HCT116 (cell line): ENCODE data around the gene ATG14.

Experiments
- ATF3 ChIP-seq: IDR thresholded peaks from 2 replicates; pipeline ENCODE4 v1.6.1; 2012
- CBX3 ChIP-seq: IDR thresholded peaks from 2 replicates; pipeline ENCODE4 v1.6.1; 2012; ENCODE audit warnings: low read depth
- CTCF ChIP-seq, 3 experiments: fragments of 200-600 bp in 1 of 3; sonication (generic) in 1 of 3; IDR thresholded peaks in 2 of 3; conservative IDR thresholded peaks in 1 of 3; 2 replicates each; pipeline ENCODE4 v1.5.1; 2012 to 2017; ENCODE audit warnings: low read depth in 2 of 3, low read length in 2 of 3, antibody characterized with exemption in 1 of 3, borderline replicate concordance in 1 of 3, control low read depth in 1 of 3, mild to moderate bottlenecking in 1 of 3, mixed read lengths in 1 of 3, mixed run types in 1 of 3, moderate library complexity in 1 of 3; ENCODE audit not compliant: insufficient read depth in 1 of 3
- EZH2 ChIP-seq: fragments of 200-600 bp; sonication (generic); IDR thresholded peaks from 2 replicates; pipeline ENCODE4 v1.6.1; 2017; ENCODE audit warnings: antibody characterized with exemption, mixed run types
- POLR2A ChIP-seq: IDR thresholded peaks from 2 replicates; pipeline ENCODE4 v1.7.0; 2011; ENCODE audit warnings: borderline replicate concordance; ENCODE audit not compliant: insufficient read depth, insufficient read length; ENCODE audit errors: extremely low read depth
- POLR2AphosphoS5 ChIP-seq: IDR thresholded peaks from 2 replicates; pipeline ENCODE4 v1.6.1; 2011; ENCODE audit warnings: mild to moderate bottlenecking, low read depth, low read length, moderate library complexity
- RAD21 ChIP-seq: IDR thresholded peaks from 2 replicates; pipeline ENCODE4 v1.6.1; 2012; ENCODE audit warnings: low read depth, mild to moderate bottlenecking
- SRF ChIP-seq: IDR thresholded peaks from 2 replicates; pipeline ENCODE4 v1.6.1; 2012; ENCODE audit warnings: low read depth
- ZBTB33 ChIP-seq: IDR thresholded peaks from 2 replicates; pipeline ENCODE4 v1.6.1; 2011; ENCODE audit warnings: mild to moderate bottlenecking, low read length, moderate library complexity; ENCODE audit not compliant: insufficient replicate concordance; ENCODE audit errors: extremely low read depth
- ZFX ChIP-seq: fragments of 450-650 bp; IDR thresholded peaks from 2 replicates; pipeline ENCODE4 v1.6.1; 2017

- TF ChIP-seq ZBTB33 = no peak
- TF ChIP-seq CTCF (IDR thresholded peaks at IDR 0.05 in 2 of 3, conservative IDR thresholded peaks at IDR 0.05 in 1 of 3; ENCODE audit: borderline replicate concordance in 1 of 3, insufficient read depth in 1 of 3, low read depth in 2 of 3, low read length in 2 of 3) = no peak
- TF ChIP-seq POLR2A = no peak
- no peak for TF ChIP-seq RAD21
- no peak for TF ChIP-seq ATF3
- no peak for TF ChIP-seq POLR2AphosphoS5
- TF ChIP-seq SRF = no peak
- no peak for TF ChIP-seq ZFX
- TF ChIP-seq EZH2 = no peak
- no peak for TF ChIP-seq CBX3
These were observed 39.4 kb upstream of the ATG14 start for GRCh38 chr14:55450987-55451386.
